GM23338 (cell line): ENCODE measurements around the gene ARHGEF40.

Experiments
- EZH2phosphoT487 ChIP-seq: fragments of 200-600 bp; sonication (generic); IDR thresholded peaks from one replicate; pipeline ENCODE4 v1.8.1; 2018; ENCODE audit warnings: antibody characterized with exemption; ENCODE audit not compliant: unreplicated experiment
- NANOG ChIP-seq: IDR thresholded peaks from 2 replicates; pipeline ENCODE4 v1.6.1; 2016; ENCODE audit warnings: antibody characterized with exemption, borderline replicate concordance
- ZNF331 ChIP-seq: fragments of 250-450 bp; sonication (Bioruptor Pico); IDR thresholded peaks from 2 replicates; pipeline ENCODE4 v1.5.0; 2020; ENCODE audit warnings: low read depth, mild to moderate bottlenecking, moderate library complexity

DNA sequence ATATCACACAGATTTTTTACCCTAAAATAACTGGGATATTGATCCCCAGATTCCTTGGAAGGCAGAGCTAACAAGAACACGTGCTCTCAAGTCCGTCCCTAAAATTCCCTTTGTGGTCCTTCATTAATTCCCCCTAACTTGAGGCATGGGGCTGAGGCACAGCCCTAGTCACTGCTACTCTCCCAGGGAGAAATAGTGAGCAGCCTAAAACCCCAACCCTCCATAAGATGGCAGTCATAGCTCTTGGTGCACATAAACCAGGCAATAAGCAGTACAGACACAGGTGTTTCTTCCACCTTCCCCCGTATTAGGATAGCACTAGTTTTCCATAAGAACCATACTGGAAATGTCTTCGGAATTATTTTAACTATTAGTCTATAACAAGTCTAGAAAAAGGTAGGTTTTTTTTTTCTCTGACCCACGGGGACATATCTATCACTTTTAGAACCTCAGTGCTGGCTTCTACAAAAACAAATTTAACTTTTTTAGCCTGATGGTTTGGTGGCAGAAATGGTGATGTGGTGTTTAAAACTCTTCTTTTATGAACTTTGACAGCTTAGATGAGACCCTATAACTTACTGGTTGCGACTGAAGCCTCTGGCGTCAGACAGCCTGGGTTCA is 3.1 kb upstream of the ARHGEF40 start:
- TF ChIP-seq NANOG (no peak), ZNF331 (no peak), EZH2phosphoT487 (no peak)
